Left cardiac atrium (tissue), 4 donors: ENCODE measurements around the gene RNF112. TPM values are rescaled to one million over a fixed set of nuclear protein-coding genes. Genes with fewer than 3 reads are reported as not detected.
A peak's percentile ranks its signal among the peaks of the same experiment; 100 is the strongest.

ENCODE experiments used
- ATAC-seq, 2 donors: fragments of 200-7000 bp; cut with Tn5 transposase; one replicate each; pipeline ENCODE4 v1.9.1; 2020; ENCODE audit warnings: mild to moderate bottlenecking in 2 of 2, moderate library complexity in 2 of 2
- DNase-seq: peaks from one replicate; pipeline ENCODE4 v3.0.0-alpha.2; 2020
- intact Hi-C, 2 donors: fragments of 100-400 bp; cut with DNase I; formaldehyde crosslinking; loops; one replicate each; pipeline versions ENCODE4 v1.14.1 to v1.15.1; 2022 to 2023
- total RNA-seq, 2 donors: library from RNA; stranded (reverse); fragmentation: NEBNext Ultra II Directional; extraction: Animal tissue kit (Norgen Biotek cat#: 25700); gene quantifications; one replicate each; pipeline ENCODE4 v1.2.1, GENCODE V29; 2021
- donor health status: DM: no; HTN: yes; CAD: no.
- donor health status: DM: no; HTN: yes; CAD: no; lungs with severe emphysema.
- donor health status: DM: yes; HTN: yes; CAD: no.
- donor health status: Dilated cardiomyopathy.

The RNF112 gene
- total RNA-seq, 2 donors from 2014 or later = 2.5 to 6.8 TPM

DNA sequence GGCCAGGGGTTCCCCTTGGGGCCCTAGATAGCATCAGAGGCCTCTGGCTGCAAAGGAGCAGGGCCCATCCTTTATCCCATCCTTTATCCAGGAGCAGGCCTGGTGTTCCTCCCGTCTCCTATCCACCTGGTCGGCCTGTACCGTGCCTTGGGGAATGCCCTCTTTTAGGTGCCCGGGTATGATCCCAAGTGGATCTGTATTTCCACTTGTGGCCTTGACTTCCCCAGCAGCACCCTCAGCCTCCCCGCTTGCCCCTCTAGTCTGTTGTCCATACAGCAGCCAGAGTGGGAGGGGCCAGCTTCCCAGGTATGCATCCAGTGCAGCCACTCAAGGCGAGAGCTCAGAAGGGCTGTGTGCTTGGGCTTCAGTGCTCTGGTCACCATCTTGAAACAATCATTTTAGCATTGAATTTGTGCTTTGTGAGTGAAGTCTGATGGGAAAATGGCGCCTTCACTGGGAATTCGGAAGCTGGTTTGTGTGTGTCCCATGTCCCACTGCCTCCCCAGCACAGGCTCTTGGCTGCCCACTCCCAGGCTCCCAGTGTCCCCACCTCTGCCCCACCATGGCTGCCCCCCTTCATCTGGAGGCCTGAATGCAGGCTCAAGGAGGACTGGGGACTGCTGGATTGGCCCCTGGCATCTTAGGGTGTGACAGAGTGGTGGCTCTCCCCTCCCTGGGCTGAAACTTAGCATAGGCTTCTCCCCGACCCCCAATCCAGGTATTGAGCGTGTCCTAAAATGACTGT, 3.3 kb upstream of the RNF112 start:
- ATAC-seq (no peak), DNase-seq (no peak)
- intact Hi-C loops = no loop called here

GRCh38 chr17:19408346-19408710, 2.7 kb upstream of the RNF112 start:
- ATAC-seq (no peak), DNase-seq (no peak)
- intact Hi-C loops = no loop called here

- intact Hi-C loops = no loop called here
- DNase-seq (no peak), ATAC-seq (no peak)
Measured at GRCh38 chr17:19409066-19409465, 2.0 kb upstream of the RNF112 start.

GRCh38 chr17:19409509-19409908, 1.5 kb upstream of the RNF112 start:
- ATAC-seq (no peak), DNase-seq (no peak)
- intact Hi-C loops = no loop called here

DNA sequence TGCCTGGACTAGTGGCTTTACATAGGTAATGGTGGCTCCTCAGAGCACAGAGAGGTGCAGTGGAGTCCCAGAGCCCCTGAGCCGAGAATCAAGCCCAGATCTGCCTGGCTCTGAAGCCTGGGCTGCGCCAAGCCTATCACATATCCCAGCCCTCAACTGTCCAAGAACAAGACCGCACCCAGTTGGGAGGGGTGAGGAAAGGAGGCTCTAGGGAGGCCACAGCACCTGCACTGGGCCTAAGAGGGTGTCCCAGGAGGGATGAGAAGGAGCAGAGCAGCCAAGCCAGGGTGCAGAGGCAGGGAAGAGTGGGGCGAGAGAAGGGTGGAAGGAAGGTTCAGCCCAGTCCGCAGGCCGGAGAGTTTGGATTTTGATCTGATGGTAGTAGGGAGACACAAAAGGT, 941 bp upstream of the RNF112 start:
- intact Hi-C loops = no loop called here
- no peak for DNase-seq

GRCh38 chr17:19411631-19412030, 599 bp downstream of the RNF112 start:
- ATAC-seq (peak in 1 of 2 donors; percentile 27), DNase-seq (no peak)
- intact Hi-C loops = no loop called here

More for the DNA sequence above, 941 bp upstream of the RNF112 start:
- ATAC-seq = no peak

GRCh38 chr17:19412510-19412909, 1.5 kb downstream of the RNF112 start:
- ATAC-seq (no peak), DNase-seq (no peak)
- intact Hi-C loops = no loop called here

GRCh38 chr17:19412984-19413383, 2.0 kb downstream of the RNF112 start:
- no peak for ATAC-seq
- intact Hi-C loops = no loop called here
- no peak for DNase-seq

GRCh38 chr17:19413761-19414160, 2.7 kb downstream of the RNF112 start:
- DNase-seq = no peak
- ATAC-seq = no peak
- intact Hi-C loops = no loop called here

DNA sequence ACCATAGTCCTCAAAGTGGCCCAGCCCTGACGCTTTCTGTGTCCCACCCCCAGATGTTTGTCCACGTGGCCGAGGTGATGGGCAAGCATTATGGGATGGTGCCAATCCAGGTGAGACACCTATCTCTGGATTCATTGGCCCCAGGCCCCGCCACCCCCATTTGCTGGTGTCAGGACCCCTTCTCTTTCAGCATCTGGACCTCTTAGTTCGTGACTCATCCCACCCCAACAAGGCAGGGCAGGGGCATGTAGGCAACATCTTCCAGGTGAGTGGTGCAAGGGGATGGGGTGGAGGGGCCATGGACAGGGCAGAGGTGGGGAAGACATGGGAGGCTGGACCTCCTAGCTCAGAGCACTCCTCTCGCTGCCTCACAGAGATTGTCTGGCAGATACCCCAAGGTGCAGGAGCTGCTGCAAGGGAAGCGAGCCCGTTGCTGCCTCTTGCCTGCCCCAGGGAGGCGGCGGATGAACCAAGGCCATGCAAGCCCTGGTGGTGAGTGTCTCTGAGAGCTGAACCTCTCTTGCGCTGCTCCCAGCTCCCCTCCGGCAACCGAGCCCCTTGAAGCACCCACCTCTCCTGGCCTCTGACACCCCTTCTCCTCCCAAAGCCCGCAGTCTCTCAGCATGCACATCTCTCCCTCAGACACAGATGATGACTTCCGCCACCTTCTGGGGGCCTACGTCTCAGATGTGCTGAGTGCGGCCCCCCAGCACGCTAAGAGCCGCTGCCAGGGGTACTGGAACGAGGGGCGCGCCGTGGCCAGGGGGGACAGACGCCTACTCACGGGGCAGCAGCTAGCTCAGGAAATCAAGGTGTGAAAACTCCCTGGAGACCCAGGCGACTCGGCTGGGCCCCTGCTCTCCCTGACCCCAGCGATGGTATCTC, 3.6 kb downstream of the RNF112 start:
- intact Hi-C loops = no loop called here
- DNase-seq (no peak), ATAC-seq (no peak)

DNA sequence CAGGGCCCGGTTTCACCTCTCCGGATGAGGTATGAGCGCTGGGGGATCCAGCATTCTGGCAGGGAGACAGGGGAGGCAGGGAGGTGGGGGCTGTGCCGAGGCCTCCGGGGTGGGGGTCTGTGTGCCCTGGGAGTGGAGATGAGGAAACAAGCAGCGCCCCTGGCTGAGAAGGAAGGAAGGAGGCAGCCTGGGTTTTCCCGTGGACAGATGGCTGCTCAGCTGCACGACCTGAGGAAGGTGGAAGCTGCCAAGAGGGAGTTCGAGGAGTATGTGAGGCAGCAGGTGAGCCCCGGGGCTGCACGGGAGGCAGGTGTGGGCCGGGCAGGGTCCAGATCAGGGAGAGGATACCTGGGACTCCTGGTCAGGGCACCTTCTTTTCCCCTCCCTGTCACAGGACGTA, 4.3 kb downstream of the RNF112 start:
- DNase-seq = no peak
- intact Hi-C loops = no loop called here
- ATAC-seq = no peak

DNA sequence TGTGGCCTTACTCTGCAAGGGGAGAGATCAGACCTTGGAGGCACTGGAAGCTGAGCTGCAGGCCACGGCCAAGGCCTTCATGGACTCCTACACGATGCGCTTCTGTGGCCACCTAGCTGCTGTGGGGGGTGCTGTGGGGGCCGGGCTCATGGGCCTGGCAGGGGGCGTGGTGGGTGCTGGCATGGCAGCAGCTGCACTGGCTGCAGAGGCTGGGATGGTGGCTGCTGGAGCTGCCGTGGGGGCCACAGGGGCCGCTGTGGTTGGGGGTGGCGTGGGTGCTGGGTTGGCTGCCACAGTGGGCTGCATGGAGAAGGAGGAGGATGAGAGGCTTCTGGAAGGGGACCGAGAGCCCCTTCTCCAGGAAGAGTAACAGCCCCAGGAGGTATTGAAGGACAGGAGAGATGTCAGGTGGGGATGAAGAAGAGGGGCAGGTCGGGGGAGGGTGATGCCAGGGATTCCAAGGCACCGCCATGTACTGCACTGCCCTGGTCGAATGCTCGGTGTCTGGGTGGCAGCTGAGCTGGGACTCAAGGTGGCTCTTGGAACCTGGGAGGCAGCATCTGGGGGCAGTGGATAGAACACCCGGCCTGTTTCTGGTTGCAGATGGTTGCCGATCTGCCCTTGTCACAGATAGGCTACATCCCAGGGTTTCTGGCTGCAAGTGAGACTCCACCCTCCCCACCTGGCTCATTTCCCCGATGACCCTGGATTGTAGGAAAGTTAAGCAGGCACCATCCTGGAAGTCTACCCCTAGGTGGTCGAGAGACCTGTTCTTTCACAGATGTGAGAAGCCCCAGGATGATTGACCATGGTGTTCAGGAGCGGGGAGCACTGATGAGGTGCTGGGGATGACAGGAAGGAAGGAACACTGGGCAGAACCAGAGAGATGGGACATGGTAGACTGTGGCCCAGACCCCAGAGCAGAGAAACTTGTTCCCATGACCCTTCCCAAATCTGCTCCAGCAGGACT, 5.1 kb downstream of the RNF112 start:
- intact Hi-C loops = no loop called here
- ATAC-seq = no peak
- no peak for DNase-seq

DNA sequence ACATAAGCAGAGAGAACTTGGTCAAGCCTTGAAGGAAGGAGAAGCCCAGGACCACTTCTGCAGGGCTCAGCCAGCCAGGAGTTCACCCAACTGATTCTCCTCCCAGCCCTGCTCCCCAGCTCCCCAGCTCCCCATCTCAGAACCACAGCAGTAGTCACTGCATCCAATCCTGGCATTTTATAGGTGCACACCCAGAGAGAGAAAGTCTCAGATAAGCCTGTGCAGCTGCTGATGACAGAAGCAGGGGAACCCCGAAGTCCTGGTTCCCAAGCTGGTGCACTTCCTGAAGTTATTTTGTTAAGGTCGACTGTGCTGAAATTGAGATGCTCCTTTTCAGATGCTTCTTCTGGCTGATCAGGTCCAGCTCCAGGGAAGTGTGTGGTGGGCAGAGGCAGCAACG, 6.6 kb downstream of the RNF112 start:
- ATAC-seq = no peak
- intact Hi-C loops = no loop called here
- DNase-seq = no peak

DNA sequence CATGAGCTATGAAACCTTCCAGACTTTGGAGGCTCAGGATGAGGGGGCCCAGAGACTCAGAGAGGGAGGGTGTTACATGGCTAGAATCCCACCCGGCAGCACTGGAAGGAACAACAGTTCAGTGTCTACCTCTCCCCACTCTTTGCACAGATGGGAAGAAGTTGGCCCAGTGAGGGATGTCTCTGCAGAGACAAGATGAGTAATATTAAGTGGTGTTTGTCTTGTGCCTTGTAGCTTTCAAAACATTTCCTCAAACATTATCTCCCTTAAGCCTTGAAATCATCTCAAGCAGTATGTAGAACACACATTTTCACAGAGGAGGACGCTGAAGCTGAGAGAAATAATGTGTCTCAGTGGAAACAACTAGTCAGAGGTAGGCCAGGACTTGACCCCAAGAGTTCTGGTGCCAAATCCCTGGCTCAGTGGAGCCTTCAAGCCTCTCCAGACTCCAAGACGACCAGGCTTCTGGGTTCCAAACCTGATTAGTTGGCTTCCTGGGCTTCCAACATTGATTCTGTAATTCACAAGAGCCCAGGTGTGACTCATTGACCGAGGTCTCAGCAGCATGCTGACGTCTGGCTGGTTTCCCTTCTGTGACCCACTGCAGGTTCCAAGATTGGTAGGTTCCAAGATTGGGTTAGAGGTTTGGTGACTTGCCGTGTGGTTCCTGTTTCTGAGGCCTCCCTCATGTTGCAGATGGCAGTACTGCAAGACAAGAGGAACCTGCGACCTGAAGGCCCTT, 7.4 kb downstream of the RNF112 start:
- ATAC-seq (peak in 1 of 2 donors; percentile 68), DNase-seq (peak; percentile 37)
- intact Hi-C loops = no loop called here

DNA sequence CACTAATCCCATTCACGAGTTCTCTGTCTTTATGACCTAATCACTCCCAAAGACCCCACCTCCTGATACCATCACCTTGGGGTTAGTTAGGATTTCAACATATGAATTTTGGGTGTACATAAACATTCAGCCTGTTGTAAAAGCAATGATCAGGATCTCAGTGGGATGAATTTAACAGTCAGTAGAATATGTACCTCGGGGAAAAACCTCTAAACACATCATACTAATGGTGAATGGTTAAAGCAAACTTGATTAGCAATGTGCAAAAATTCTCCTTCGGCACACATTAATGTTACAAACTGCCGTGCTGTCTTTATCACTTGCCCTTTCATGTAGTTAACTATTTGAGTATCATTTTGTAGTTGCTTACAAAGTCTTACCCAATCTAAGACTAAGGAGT, 10.2 kb downstream of the RNF112 start:
- DNase-seq (no peak), ATAC-seq (no peak)
- intact Hi-C loops = no loop called here

DNA sequence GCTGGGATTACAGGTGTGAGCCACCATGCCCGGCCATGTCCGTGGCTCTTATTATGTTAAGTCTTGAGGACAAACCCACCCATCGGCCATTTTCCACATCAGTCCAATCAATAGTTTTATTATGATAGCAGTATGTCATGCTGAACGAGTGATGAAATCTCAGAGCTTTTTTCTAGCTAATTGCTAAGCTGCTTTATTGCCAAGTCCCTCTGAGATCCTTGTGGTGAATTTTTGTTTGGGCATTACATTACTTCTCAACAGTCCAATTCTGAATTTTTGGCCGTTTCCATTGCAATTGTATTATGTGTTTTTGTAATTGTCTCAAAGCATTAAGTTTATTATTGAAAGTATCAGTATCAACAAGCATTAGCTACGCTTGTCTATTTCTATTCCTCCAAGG, 10.9 kb downstream of the RNF112 start:
- DNase-seq (no peak), ATAC-seq (no peak)
- intact Hi-C loops = no loop called here

DNA sequence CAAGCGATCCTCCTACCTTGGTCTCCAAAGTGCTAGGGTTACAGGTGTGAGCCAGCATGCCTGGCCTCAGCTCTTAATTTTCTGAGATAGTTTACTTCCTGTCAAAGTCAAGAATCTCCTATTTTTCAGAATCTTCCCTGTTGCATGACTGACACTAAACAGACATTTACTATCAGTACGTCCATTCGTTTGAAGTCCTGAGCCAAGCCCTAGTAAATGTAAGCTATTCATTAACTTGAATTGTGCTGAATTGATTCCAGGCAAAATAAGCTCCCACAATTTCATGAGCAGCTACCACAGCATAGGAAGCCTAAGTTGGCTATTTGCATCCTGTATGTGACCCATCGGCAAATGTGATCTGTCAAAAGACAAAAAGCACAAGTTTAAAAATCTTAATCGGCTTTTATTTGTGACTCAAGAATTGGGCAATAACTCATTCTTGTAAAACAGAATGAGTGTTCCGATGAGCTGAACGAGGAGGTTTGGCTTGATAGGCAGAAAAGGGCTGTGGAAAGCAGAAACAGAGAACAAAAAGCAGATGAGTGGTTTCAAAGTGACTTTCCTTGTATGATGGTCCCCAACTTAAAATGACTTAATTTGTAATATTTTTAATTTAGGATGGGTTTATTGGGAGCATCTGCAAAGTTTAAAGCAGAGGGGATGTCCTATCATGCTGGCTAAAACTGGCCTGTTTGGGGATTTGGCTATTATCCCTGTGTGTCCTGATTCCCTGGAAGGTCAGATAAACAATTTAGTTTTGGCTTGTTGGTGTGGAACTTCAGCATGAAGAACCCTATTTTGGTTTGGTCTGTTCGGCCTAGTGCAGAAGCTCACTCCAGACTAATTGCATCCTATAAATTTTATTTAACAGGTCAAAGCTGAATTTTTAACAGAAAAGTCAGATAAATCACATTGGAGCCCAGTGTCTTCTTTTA, 14.2 kb downstream of the RNF112 start:
- DNase-seq = no peak
- intact Hi-C loops = no loop called here
- ATAC-seq = peak in 1 of 2 donors; percentile 33

DNA sequence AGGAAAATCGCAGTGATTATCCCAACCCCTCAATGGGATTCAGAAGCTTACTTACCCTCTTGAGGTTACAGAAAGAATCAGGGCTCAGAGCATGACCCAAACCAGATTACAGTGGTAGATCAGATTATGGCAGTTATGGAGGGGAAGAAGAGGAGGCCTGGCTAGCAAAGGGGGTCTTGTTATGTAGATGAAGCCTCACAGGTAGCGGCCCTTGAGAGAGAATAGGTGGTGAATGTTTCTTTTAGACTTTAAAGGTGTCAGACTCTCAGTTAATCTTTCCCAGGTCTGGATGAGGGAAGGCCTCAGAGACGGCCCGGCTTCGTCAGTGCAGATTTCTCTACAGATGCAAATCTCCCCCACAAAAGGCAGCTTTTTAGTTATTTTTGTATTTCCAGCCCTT, 15.6 kb downstream of the RNF112 start:
- intact Hi-C loops = no loop called here
- DNase-seq (no peak), ATAC-seq (no peak)
